Stimulated activated CD8-positive, alpha-beta memory T cell treated with anti-CD3 and anti-CD28 coated beads, Interleukin-4, amount 100 ng/mL, for 1 hour (primary cell): ENCODE measurements around the gene TRIM22.
"Not testable (repeated sequence)": the region's sequence is repeated elsewhere in the genome, so short reads cannot be mapped to it uniquely, and the experiment has no call there.

Source experiments
- DNase-seq, 2 donors: peaks; one replicate each; pipeline ENCODE4 v3.0.0-alpha.2; 2020; ENCODE audit warnings: low read depth in 2 of 2, low spot score in 1 of 2

TRIM22 gene

GRCh38 chr11:5689551-5689983, at the start of gene TRIM22:
Gene TRIM22, plus strand, starts transcription at chr11:5689790. Its CDS starts 6,443 bp downstream, at chr11:5696233.
- DNase-seq, result no peak

- no peak for DNase-seq
Measured at GRCh38 chr11:5639953-5640352, 49.6 kb upstream of the TRIM22 start.

- DNase-seq, result no peak
Measured at GRCh38 chr11:5643585-5643984, 46.0 kb upstream of the TRIM22 start.

- DNase-seq, result no peak
Measured at GRCh38 chr11:5646139-5646538, 43.5 kb upstream of the TRIM22 start.

GRCh38 chr11:5655474-5655873, 34.1 kb upstream of the TRIM22 start:
- no peak for DNase-seq

GRCh38 chr11:5656956-5657355, 32.6 kb upstream of the TRIM22 start:
- not testable (repeated sequence) for DNase-seq

- no peak for DNase-seq
Measured at GRCh38 chr11:5658318-5658717, 31.3 kb upstream of the TRIM22 start.

GRCh38 chr11:5663511-5663910, 26.1 kb upstream of the TRIM22 start:
- DNase-seq, result no peak

GRCh38 chr11:5665051-5665570, 24.5 kb upstream of the TRIM22 start:
- DNase-seq, result no peak

GRCh38 chr11:5665746-5666401, 23.7 kb upstream of the TRIM22 start:
- DNase-seq, result no peak

- no peak for DNase-seq
Measured at GRCh38 chr11:5666402-5666793, 23.2 kb upstream of the TRIM22 start.

GRCh38 chr11:5671831-5672230, 17.8 kb upstream of the TRIM22 start:
- DNase-seq, result no peak

- DNase-seq, result no peak
Measured at GRCh38 chr11:5674391-5674790, 15.2 kb upstream of the TRIM22 start.

- no peak for DNase-seq
Measured at GRCh38 chr11:5679811-5680210, 9.8 kb upstream of the TRIM22 start.

- DNase-seq, result not testable (repeated sequence)
Measured at GRCh38 chr11:5682890-5683441, 6.6 kb upstream of the TRIM22 start.

- DNase-seq, result not testable (repeated sequence)
Measured at GRCh38 chr11:5683620-5684019, 6.0 kb upstream of the TRIM22 start.

GRCh38 chr11:5684036-5684645, 5.4 kb upstream of the TRIM22 start:
- DNase-seq, result no peak

GRCh38 chr11:5684646-5685362, 4.8 kb upstream of the TRIM22 start, which contains the start of gene TRIM5:
Gene TRIM5, minus strand, starts transcription at chr11:5685074. Its CDS starts 4,897 bp downstream, at chr11:5680177.
- DNase-seq, result peak; percentile 56 to 63

- DNase-seq, result no peak
Measured at GRCh38 chr11:5686426-5686825, 3.2 kb upstream of the TRIM22 start.

- no peak for DNase-seq
Measured at GRCh38 chr11:5688482-5688881, 1.1 kb upstream of the TRIM22 start.

GRCh38 chr11:5690216-5690615, 626 bp downstream of the TRIM22 start:
- no peak for DNase-seq

- no peak for DNase-seq
Measured at GRCh38 chr11:5690736-5691135, 1.1 kb downstream of the TRIM22 start.
